ENCODE measurements around the gene NEK6.

The NEK6 gene

DNA sequence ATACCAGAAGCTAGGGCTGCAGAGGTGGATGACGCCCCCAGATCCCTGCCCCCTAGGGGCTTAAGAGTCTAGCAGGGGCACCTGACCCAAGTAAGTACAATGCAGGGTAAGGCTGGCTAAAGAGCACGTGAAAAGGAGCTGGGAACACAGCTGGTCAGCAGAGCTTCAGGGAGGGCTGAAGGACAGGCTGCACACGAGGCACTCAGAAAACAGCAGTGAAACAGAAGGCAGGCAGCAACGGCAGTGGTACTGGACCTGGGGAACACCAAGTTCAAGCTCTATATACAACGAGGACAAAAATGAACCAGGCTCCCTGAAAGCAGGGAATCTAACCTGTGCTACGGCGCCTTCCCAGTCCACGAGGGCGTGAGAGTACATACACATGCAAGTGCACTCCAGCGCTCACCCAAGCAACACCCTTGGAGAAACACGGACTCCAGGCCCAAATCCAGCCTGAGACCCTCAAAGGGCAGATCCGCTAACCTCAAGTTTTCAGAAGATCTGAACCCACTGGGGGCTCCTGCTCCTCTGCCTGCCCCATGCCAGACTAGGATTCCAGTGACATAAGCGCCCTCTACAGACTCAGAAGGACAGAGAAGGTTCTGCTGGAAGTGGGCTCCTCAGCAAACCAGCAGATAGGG is 100.1 kb downstream of the NEK6 start:
- DNase-seq, result no peak

DNA sequence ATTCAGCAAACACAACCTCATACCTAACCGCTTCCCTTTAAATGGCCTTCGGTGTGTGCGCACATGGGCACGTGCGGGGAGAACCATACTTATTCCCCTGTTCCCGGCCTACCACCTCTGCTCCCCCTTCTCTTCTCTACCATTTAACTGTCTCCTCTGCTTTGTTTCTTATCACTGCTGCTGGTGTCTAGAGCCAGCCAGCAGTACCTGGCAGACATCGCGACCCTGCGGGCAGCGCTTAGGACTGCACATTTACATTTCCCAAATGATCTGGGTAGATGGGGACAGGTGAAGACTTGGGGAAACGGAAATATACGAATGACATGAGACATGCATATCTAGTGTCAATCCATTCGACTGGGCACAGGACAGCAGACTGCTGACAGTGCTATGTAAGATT is 100.9 kb downstream of the NEK6 start:
- no peak for DNase-seq

DNA sequence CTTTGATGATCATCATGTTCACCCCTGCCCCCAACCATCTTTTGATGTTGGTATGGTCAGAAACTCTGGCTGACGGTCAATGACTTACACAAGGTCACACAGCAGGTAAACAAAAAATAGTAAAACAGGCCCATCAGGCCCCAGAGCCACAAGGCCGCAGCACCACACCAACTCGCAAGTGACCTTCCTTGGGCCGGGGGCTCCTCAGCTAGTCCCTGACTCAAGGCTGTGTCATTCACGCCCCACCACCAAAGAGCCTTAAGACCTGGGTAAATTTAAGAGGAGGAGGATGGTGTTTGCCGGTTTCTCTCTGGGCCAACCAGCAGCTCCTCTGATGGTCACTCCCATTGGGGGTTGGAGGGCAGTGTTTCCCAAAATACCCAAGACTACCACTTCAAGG is 101.7 kb downstream of the NEK6 start:
- no peak for DNase-seq

DNA sequence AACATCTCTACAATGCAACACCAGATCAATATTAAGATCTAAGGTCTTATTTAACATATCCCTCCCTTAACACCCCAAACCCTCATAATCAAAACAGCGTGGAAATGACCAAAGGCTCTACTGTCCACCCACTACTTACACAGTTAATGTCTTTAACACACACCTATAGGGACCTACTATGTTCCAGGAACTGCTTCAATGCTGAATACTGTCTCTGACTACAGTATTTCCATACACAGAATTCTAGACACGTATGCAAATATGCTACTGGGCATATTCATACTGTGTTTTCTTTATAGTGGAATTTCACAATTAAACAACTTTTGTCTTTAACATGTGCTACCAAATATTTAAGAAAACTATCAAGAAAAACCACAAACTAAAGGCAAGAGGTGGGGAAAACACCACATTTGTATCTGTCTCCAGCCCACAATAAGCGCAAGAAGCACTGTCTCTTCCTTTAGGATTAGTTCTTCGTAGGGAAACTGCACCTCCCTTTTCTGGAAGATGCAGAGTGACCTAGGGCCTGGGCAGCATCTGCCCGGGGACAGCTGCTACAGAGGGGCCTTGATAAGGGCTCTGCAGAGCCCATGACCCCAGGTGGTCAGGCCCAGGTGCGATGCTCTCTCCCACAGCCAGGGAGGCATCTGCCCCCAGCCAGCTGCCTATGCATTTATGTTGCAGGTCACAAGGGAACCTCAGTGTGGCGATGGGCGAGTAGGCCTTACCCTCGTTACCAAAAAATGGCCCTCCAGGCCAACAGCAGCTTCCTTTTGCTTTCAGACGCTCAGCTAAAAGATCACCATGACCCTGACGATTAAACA is 102.3 kb downstream of the NEK6 start:
- DNase-seq, result no peak

DNA sequence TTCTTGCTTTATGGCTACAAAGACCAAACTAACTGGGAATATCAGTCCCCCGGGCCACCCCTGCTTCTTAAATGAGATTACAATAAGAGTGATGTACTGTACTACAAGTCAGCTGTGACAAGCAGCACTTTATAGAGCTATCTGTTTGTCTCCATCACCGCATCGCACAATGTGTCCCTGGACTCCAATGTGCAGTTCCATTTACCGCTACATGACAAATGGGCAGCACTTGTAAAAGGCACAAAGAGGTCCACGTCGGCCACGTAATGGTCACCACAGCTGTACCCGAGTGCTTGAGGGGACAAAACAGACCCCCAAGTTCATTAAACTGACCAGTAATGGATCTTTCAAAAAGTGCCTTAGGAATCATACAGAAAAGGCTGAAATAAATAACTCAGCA is 103.4 kb downstream of the NEK6 start:
- DNase-seq, result no peak

DNA sequence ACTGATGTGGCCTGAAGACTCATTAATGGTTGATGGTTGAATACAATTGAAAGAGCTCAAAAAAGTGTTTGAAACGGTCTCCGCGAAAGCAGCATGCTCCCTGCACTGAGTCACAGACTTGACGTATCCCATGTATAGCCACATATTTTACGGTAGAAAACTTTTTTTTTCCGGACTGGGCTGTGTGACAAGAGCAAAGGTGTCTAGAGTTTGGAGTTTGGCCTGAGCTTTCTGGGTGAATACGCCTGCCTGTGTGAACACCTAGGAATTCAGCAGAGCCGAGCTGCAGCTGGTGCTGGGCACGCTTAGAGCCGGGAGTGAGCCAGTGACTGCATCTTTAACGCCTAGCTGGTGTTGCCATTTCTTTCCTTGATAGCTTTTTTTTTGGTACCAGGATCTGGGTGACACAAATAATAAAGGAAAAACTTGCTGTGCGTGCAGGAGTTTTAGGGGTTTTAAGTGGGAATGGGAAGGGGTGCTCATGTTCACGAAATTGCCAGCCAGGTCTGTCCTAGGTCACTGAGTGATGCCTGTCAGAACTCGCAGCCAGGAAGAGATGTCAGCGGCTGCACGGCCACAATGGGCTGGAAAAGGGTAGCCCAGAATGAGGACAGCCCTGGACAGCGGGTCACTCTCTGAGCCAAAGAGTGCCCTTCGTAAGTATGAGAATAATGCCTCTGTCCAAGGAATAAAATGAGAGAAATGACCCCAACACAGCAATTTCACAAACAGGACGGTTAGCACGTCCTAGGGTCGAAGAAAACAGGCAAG is 105.8 kb downstream of the NEK6 start:
- DNase-seq, result no peak

DNA sequence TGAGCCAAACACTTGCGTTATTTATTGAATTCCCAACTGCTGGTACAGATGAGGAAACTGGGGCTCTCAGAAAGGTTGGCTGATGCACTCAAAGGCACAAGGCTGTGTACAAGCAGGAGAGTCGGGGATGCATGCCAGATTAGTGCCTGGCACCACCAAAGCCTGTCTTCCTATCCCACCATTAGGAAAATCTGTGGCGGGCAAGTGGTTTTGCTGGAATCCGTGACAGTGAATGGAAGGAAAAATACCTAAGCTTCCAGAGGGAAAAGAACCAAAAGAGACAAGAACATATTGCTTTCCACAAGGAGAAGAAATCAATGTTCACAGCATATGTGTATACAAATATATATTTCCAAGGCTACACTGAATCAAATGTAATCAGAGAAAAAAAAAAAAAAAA is 106.4 kb downstream of the NEK6 start:
- DNase-seq, result no peak

DNA sequence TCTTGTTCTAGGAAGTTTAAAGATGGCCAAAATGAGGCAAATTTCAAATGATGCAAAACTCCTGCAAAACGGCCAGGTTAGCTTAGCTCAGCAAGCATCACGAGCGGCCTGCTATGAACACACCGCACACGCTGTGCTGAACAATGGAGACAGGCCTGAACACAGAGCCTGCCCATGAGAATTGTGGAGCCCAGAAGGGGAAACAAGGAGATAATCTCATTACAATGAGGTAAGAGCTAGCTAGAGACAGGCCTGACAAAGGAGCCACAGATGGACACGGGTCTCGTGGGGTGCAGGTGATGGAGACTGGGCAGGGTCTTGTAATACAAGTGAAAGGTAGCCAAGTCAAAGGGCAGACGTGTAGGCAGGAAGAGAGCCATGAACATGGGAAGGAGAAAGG is 107.3 kb downstream of the NEK6 start:
- DNase-seq, result no peak

DNA sequence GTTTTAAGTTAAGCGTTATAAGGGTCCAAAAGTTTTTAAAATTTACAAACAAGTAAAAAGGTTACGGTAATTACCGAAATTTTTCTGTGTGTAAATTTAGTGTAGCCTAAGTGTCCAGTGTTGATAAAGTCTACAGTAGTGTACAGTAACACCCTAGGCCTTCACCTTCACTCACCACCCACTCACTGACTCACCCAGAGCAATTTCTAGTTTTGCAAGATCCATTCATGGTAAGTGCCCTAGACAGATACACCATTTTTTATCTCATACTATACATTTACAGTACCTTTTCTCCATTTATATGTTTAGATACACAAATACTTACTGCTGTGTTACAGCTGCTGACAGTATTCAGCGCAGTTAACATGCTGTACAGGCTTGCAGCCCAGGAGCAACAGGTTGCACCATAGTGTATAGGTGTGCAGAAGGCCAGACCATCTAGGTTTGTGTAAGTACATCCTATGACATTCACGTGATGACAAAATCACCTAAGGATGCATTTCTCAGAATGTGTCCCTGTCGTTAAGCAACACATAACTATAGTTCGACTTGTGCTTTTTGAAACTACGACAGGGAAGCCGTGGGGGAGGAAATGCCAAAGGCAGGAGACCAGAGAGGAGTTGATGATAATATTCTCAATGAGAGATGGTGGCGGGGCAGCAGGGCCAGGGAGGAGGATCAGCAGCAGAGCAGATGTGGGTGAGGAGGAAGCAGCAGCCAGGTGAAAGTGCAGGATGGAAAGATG is 108.9 kb downstream of the NEK6 start:
- no peak for DNase-seq

DNA sequence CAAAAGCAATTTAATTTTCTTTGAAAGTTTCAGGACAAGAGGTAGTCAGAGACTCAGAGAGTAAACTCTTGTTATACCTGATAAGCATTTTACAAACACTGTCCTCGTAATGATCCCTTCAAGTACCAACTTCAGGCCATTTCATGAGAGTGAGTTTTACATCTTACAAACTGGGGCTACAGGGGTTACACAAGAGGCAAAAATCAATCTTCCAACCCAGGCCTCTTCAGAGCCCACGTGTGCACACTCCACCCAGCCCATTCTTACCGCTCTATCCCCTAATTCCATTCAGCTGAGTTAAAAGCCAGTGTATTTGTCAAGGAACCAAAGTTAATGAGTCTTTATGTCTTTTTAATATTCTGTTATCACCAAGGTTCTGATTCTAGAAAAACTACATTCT is 110.9 kb downstream of the NEK6 start:
- no peak for DNase-seq

DNA sequence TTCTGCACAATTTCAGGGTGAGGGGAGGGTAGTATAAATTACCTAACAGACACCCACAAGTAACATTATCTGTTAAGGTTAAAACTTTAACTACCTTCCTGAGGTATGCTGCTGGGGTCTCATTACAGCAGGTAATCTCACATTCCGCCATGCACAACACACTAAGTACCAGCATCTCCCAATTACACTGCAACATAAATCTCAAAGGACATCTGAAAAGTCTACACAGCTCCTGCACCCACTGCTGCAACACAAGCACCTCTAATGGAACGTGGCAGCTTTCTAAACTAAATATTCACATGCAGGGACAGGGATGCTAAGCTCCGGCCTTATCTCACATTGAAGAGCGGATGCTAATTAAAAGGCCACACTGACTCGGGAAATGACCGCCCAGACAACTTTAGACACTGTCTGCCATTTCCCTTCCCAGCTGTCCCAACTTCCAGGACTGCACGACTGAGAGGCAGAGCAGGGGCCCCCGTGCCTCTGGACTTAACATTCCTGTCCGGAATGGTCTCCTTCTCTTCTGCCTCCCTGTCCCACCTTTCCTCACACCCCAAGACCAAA is 111.6 kb downstream of the NEK6 start:
- no peak for DNase-seq

DNA sequence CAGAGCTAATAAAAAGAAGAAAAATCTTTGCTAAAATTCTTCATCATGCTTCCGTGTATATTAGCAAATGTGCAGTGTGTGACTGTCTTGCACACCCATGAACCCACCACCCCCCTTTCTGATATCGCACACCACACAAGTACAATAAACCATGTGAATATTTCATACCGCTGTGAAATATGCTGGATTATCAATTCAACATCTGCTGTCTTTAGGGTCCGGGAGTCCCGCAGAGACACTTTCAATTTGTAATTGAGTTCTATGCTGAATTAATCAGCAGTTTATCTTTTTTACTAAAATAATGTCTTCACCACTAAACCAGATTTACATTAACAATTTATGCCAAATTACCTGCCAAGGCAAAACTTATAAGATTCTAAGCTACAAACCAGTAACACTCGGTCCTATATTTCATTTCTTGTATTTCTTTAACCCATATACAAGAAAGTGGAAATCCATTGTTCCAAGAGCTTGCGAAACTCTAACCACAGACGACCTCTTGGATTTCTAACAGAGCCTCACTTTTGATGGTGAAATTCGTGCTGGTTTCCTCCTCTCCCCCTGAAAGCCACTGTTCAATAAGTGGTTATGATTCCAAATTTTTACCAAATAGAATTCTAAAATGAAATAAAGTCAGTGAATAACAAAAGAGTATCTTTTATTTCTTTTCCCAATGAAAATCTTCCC is 113.3 kb downstream of the NEK6 start:
- DNase-seq, result no peak

DNA sequence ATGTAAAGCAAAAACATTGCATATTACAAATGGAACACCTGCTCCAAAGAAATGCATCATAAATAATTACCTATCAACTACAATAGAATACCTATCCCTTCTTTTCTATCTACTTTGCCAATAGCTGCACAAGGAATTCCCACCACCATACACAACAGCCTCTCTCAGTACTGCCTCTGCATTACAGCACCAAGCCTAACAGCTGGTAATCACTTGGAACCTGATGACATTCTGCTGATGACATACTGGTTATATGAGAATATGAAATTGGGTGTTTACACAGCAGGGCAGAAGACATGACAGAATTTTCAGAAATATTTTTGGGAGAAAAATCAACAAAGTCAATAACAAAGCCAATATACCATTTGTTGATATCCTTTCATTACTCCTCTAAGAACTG is 114.3 kb downstream of the NEK6 start:
- DNase-seq, result no peak

DNA sequence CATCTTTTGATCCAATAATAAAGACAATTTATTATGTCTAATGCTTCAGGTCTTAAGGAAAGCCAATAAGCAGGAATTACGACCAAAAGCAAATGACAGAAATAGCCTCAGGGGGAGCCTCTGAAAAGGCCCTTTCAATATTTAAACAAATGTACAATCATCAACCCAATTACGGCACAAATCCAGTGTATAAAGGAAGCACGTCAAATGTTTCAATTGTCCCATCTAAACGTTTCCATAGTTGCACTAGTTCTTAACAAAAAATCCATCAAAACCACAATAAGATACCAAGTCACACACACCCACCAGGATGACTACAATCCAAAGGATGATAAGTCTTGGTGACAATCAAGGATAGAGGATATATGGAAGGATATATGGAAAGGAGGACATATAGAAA is 115.6 kb downstream of the NEK6 start:
- DNase-seq, result no peak

DNA sequence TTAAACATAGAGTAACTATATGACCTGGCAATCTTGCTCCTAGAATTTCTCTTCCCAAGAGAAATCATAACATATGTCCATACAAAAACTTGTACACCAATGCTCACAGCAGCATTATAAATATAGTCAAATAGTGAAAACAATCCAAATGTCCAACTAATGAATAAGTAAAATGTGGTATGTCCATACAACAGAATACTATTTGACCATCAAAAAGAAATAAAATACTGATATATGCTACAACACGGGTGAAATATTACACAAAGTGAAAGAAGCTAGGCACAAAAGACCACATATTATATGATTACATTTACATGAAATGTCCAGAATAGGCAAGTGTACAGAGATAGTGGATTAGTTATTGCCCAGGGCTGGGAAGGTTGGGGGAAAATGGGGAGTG is 116.1 kb downstream of the NEK6 start:
- DNase-seq, result no peak

DNA sequence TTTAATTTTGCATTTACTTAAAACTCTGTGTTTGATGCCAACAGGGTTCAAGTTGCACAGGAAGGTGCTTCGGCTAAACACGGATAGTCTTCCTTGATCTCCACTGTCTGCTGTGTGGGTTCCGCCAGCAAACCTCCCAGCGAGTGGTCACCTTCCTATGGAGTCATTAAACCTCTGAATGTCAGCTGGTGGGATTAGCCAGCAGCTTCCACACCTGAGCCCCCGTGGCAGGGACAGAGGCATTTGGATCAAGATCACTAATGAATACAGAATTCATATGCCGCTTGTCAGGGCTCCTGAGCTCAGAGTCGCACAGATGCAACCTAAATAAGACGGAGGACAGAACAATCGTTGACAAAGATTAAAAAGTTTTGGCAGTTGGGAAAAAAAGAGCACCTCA is 118.0 kb downstream of the NEK6 start:
- DNase-seq, result no peak

DNA sequence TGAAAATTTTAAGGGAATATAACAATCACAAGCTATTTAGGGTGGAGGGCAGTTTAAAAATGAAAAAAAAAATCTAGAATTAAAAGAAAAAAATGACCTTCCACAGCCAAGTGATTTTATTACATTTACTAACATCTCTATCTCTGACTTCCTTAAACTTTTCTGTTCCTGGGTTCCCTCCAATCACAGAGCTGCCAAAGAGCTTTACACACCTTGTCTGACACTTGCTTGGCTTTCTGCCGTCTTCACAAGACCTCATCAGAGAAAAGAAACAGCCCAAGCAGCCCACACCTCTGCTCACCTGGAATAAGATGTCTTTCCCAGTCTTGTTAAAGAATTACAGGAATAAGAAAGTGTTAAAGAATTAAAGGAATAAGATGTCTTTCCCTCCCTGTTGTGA is 118.6 kb downstream of the NEK6 start:
- DNase-seq, result no peak

DNA sequence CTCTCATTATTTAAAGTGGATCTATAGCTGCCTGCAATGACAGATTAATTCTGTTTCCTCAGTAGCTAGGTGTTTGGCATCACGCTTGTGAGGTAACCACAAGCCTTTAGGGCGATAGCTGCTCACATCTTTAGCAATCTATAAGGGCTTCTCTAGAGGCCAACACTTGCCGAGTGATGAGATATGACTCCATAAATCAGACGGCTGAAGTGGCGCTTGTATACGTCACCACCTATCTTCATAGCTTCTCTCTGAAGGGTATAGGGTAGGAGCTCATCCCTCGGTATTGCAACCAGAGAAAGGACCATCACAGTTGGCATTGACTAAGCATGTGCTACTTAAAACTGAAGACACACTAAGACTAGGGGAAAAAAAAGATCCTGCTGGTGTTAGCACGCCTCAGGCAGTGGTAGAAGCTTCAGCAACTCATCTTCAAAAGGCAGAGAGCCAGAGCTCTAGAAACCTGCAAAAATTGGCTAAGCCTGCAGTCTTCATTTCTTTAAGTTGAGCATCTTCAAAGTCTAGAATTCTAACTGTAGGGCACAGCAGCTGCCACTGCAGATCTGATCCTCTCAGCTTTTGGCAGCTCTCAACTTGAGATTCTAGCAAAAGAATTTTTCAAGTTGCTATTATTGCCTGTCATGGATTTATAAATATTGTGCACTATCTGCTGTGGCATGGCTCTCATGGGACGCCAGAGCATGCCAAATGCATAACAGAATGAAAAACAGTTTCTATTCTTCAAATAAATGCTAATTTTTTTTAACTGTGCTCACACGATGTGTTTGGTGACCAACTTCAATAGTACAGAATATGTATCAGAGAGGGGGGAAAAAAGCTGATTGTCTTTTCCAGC is 120.0 kb downstream of the NEK6 start:
- DNase-seq, result no peak

DNA sequence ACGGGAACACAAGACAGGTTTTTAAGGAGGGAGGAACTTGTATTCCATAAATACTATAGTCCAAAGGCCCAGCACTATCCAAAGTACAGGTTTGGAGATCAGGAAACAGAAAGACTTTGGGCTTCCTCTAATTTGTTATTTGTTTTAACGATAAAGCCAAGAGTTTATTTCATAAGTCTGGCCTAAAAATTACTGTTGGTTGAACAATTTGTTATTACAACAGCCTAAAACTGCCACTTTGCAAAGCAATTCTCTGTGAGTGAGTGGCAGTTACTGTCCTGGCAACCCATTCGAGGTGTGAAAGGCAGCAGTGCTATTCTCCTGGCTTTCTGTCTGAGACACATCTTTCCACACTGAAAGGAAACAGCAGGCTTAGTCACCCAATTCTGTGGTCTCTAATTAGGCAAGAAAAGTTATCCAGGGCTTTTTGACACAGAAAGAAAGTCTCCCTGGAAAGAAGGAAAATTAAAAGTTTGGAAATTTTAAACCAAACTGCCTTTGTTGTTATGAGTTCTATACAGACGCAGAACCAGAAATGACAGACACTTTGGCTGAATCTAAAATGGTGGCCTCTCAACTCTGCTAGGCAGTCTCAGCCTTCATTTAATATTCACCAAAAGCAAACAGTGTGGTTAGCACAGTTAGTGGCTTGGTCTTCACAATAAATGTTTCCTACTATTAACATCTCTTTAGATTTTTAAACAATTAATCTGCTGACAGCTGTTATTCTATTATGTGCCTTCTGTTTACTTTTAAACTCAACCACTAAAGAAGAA is 123.6 kb downstream of the NEK6 start:
- DNase-seq, result no peak

DNA sequence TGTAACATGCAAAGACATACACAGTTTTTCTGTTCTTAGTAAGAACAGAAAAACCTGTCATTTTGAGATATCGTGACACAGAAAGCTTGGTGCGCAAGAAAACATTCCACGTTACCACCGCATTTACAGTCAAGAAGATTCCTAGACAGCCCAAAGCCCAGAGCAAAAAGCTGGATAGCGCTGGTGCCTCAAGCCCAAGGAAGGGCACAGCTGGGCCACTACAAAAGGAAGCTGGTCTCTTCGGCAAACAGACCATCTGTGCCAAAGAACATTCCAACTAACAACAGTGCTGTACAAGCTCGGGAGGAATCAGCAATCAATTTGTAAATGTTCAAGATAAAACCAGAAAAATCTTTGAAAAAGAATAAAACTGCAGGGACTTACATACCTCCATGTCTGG is 126.5 kb downstream of the NEK6 start:
- no peak for DNase-seq

DNA sequence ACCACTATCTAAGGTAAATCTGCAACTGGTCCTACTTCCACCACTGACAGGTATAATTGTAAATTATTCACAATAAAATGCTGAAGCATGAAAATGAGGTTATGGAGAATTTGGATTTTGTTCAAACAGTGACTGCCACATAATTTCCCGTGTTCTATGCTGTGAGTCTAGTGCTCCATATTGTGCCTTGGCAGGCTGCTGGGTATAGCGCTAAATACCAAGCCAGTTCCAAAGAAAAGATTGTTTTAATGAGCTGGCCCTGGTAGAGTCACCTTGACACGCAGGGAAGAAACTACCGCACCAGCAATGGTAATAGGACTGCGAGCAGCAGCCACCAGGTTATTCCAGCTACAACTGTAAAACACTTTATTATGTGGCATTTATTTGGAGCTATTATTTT is 127.1 kb downstream of the NEK6 start:
- no peak for DNase-seq
